ENCODE data around the gene DKK3. TPM values are rescaled to one million over a fixed set of nuclear protein-coding genes. Genes with fewer than 3 reads are reported as not detected.
A peak's percentile ranks its signal among the peaks of the same experiment; 100 is the strongest.
"Not testable (repeated sequence)": the region's sequence is repeated elsewhere in the genome, so short reads cannot be mapped to it uniquely, and the experiment has no call there.

DKK3 gene
- 161 and 287 TPM in 2 replicates for total RNA-seq

DNA sequence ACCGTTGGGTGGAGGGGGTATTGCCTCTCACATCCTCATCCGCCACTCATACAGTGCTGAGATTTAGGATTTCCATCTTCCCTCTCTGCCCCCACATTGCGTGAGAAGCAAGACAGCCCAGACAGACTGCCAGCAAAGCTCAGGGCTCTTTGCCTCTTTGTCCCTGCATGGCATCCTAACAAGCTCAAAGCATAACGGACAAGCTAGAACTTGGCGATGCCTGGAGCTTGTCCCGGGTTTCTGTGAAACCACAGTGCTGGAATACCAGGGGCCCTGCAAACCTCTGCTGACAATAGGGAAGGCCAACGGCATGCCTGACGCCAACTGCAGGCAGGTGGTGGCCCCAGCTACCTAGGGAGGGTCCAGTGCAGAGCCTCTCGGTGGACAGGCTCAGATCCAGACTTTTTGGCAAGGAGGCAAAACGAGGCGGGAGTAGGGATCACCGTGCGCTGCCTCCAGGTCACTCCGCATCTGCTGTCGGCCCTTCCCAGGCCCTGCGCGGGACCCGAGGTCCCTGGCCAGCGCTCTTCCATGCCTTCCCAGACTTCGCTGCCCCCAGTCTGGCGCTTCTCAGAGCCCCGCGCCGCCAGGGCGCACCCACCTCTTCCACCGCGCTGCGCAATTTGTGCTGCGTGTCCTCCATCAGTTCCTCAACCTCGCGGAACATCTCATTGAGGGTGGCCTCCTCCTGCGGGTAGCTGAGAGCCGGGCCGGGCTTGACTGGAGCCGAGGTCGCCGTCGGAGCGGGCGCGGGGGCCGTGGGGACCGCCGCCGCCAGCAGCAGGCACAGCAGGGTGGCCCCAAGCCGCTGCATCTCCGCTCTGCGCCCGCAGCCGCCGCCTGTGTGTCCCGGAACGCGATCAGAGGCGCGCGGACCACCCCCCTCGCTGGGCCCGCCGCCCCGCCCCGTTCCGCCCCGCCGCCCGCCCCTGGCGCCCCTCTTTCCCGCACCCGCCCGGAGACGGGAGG lies at the start of gene DKK3:
Gene DKK3, minus strand, starts transcription at position 858 of the 969 bp plus-strand sequence. Its CDS starts 44 bp downstream, at position 814.
- no peak for DNase-seq (ENCODE audit: low read depth, low spot score)

DNA sequence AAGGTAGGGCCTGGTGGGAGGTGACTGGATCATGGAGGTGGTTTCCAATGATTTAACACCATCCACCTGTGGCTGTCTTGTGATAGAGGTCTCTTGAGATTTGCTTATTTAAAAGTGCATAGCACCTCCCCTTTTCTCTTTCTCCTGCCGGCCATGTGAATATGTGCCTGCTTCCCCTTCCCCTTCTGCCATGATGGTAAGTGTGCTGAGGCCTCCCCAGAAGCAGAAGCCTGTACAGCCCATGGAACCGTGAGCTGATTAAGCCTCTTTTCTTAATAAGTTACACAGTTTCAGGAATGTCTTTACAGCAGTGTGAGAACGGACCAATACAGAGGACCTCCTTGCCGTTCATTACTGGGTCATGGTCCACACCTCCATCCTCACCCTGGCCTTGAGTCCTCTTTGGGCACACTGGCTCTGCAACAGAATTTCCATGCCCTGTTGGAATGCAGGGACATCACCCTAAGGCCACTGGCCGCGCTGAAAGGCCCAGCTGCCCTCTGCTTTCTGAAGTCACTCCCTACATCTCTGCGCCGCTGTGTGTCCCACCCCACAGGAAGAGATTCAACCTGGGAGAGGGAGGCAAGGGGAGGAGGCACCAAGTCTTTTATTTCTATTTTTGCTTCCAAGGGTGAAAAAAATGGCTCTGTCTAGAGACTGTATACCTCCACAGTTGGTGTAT lies 49.0 kb upstream of the DKK3 start:
- DNase-seq (ENCODE audit: low read depth, low spot score), result no peak

DNA sequence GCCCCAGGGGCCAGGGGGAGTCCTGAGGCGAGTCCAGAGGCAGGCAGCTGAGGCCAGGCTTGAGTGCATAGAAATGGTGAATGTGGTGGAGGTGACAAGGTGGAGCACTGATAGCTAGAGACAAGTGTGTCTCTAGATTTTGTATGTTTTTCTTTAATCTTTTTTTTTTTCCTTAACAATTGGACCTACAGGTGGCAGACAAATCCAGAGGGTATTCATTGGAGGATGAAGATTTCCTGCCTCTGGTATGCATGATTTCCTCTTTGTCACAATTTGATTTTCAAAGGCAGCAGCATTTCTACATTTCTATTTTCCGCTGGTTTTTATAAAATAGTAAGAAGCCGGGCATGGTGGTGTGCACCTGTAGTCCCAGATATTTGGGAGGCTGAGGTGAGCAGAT lies 47.7 kb upstream of the DKK3 start:
- no peak for DNase-seq (ENCODE audit: low read depth, low spot score)

GRCh38 chr11:12053606-12054361 lies 45.4 kb upstream of the DKK3 start:
- DNase-seq (ENCODE audit: low read depth, low spot score), result no peak

- DNase-seq (ENCODE audit: low read depth, low spot score), result no peak
Observed at GRCh38 chr11:12052676-12053605, 44.5 kb upstream of the DKK3 start.

DNA sequence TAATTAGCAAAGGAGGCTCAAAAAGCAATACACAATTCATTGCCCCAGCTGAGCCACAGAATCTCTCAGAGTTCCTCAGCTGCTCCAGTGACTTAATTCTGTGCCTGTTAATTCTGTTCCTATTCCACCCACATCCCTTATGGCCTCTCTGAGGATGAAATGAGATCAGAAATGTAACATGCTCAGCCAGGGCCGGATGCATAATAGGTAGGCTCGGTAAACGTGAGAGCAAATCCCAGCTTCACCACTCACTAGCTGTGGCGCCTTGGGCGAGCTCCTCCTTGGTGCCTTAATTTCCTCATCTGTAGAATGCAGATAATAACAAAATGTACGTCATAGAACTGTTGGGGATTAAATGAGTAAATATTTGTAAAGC lies 42.8 kb upstream of the DKK3 start:
- no peak for DNase-seq (ENCODE audit: low read depth, low spot score)

DNA sequence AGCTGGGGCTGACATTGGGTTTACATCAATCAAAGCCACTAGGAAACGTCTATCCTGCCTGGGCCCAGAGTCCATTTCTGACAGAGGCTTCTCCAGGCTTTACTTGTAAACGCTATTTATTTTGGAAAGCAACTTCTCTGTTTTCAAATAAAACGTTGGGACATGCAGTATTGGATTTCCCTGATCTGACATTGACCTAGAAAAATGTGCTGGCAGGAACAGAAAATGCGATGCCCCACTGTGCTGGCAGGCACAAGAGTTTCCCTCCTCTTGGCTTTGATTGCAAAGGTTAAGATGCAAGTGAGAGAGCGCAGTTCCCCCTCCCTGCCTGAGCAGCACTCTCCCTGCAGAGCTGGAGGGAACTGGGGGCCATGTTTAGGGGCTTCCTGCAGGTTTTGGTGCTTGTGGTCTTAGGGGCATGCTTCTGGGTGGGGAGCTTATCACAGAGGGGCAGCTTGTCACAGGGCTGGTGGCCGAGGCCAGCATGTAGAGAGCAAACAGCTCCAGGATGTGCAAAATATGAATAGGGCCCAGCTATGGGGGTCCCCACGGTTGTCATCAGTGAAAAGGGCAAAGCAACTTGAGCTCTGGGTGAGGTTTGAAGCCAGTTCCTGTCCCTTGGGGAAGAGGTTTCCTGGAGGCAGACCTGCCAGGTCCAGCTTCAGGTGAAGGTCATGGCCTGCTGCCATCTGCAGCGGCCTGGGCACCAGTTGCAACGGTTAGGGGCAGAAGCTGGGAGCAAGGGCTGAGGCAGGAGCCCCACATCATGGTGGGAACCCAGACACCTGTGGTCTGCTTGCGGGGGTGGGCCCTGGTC lies 42.3 kb upstream of the DKK3 start:
- DNase-seq (ENCODE audit: low read depth, low spot score), result no peak

- no peak for DNase-seq (ENCODE audit: low read depth, low spot score)
Observed at GRCh38 chr11:12048936-12049790, 40.7 kb upstream of the DKK3 start.

DNA sequence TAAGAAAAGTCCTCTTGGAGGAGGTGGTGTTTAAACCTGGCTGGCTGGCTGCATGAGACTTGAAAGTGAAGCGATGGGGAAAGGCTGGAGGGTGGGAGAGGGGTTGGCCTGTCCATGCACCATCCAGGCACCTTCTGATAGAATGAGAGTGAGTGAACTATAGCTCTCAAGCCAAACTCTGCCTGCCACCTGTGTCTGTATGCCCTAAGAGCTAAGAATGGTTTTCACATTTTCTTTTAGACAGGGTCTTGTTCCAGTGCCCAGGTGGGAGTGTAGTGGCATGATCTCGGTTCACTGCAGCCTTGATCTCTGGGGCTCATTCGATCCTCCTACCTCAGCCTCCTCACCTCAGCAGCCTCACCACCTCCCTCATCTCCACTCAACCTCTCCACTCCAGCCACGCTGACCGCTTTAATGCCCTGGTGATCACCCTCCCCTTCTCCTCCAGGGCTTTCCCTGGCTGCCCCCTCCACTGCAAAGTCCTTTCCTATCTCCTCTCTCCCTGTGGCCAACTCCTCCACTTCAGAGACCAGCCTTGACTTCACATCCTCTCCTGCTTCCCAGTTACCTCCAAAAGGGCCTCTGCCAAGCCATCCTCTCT lies 38.3 kb upstream of the DKK3 start:
- no peak for DNase-seq (ENCODE audit: low read depth, low spot score)

GRCh38 chr11:12045914-12046635 lies 37.6 kb upstream of the DKK3 start:
- DNase-seq (ENCODE audit: low read depth, low spot score), result peak; percentile 8

- DNase-seq (ENCODE audit: low read depth, low spot score), result no peak
Observed at GRCh38 chr11:12044799-12045198, 36.4 kb upstream of the DKK3 start.

- peak; percentile 92 for DNase-seq (ENCODE audit: low read depth, low spot score)
Observed at GRCh38 chr11:12043959-12044791, 35.7 kb upstream of the DKK3 start.

GRCh38 chr11:12043221-12043620 lies 34.8 kb upstream of the DKK3 start:
- no peak for DNase-seq (ENCODE audit: low read depth, low spot score)

GRCh38 chr11:12042215-12042676 lies 33.8 kb upstream of the DKK3 start:
- peak; percentile 41 for DNase-seq (ENCODE audit: low read depth, low spot score)

GRCh38 chr11:12040719-12041118 lies 32.3 kb upstream of the DKK3 start:
- not testable (repeated sequence) for DNase-seq (ENCODE audit: low read depth, low spot score)

DNA sequence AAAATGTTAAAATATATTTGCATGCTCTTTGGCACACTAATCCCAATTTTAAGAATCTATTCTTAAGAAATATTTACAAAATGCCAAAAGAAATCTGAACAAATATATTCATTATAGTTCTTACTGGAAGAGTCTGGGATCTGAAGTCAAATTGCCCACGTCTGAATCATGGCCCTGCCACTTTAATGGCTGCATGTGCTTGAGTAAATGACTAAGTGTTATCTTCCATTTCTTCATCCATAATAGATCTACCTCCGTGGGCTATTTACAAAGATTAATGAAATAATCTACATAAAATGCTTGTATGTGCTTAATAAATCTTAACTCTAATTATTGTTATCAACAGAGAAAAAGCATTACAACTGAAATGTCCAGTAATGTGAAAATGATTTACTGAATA lies 24.5 kb upstream of the DKK3 start:
- DNase-seq (ENCODE audit: low read depth, low spot score), result no peak

Data from pulmonary artery endothelial cell (primary cell).